GM23338 (cell line): ENCODE data around the gene TPGS2. TPM values are rescaled to one million over a fixed set of nuclear protein-coding genes. Genes with fewer than 3 reads are reported as not detected.

Source experiments
- ATAC-seq: fragments of 200-7000 bp; cut with Tn5 transposase; 3 replicates; pipeline ENCODE4 v1.9.1; 2020
- DNase-seq: peaks from one replicate; pipeline ENCODE4 v3.0.0-alpha.2; 2015; ENCODE audit warnings: low spot score
- H2AFZ ChIP-seq: fragments of 200-600 bp; sonication (generic); 2 replicates; pipeline ENCODE4 v1.8.0; 2016; ENCODE audit warnings: antibody characterized with exemption, mild to moderate bottlenecking, moderate library complexity
- H3F3A ChIP-seq: fragments of 200-600 bp; sonication (generic); replicated peaks from 2 replicates; pipeline ENCODE4 v1.8.0; 2017; ENCODE audit warnings: antibody characterized with exemption, mixed run types, low read depth
- H3K27ac ChIP-seq: fragments of 200-600 bp; sonication (generic); 2 replicates; pipeline ENCODE4 v1.6.1; 2016; ENCODE audit warnings: low read depth
- H3K27me3 ChIP-seq: fragments of 200-600 bp; sonication (generic); 2 replicates; pipeline ENCODE4 v1.8.0; 2016; ENCODE audit warnings: mild to moderate bottlenecking, mixed run types, moderate library complexity; ENCODE audit not compliant: insufficient read depth
- H3K36me3 ChIP-seq: fragments of 200-600 bp; sonication (generic); 2 replicates; pipeline ENCODE4 v1.8.0; 2016; ENCODE audit warnings: mild to moderate bottlenecking; ENCODE audit not compliant: insufficient read depth
- H3K4me1 ChIP-seq: fragments of 200-600 bp; sonication (generic); 2 replicates; pipeline ENCODE4 v1.8.0; 2016; ENCODE audit warnings: mild to moderate bottlenecking, moderate library complexity; ENCODE audit not compliant: insufficient read depth
- H3K4me2 ChIP-seq: fragments of 200-600 bp; sonication (generic); 2 replicates; pipeline ENCODE4 v1.7.1; 2017; ENCODE audit warnings: mixed run types
- H3K4me3 ChIP-seq: fragments of 200-600 bp; sonication (generic); 2 replicates; pipeline ENCODE4 v1.6.1; 2016; ENCODE audit warnings: mixed run types
- H3K79me2 ChIP-seq: fragments of 200-600 bp; sonication (generic); replicated peaks from 2 replicates; pipeline ENCODE4 v1.8.0; 2017; ENCODE audit warnings: mild to moderate bottlenecking; ENCODE audit not compliant: insufficient read depth
- H3K9me2 ChIP-seq: fragments of 200-600 bp; sonication (generic); 2 replicates; pipeline ENCODE4 v1.8.0; 2017; ENCODE audit not compliant: insufficient read depth
- H4K20me1 ChIP-seq: fragments of 200-600 bp; sonication (generic); replicated peaks from 2 replicates; pipeline ENCODE4 v1.8.0; 2017; ENCODE audit warnings: mild to moderate bottlenecking; ENCODE audit not compliant: insufficient read depth
- H3K27ac Mint-ChIP-seq: 2 replicates; pipeline ENCODE4 v1.8.0; 2020; ENCODE audit warnings: inconsistent platforms, mild to moderate bottlenecking, moderate library complexity, mixed read lengths
- H3K27me3 Mint-ChIP-seq: 3 replicates; pipeline ENCODE4 v1.8.0; 2022; ENCODE audit warnings: low read depth, mild to moderate bottlenecking, moderate library complexity, mixed read lengths, inconsistent platforms; ENCODE audit not compliant: insufficient read depth, poor library complexity
- H3K36me3 Mint-ChIP-seq: 3 replicates; pipeline ENCODE4 v1.8.0; 2021; ENCODE audit warnings: low read depth, mild to moderate bottlenecking, inconsistent platforms, moderate library complexity, mixed read lengths
- H3K4me1 Mint-ChIP-seq: 3 replicates; pipeline ENCODE4 v1.8.0; 2020; ENCODE audit warnings: mild to moderate bottlenecking, inconsistent platforms, mixed read lengths
- H3K4me3 Mint-ChIP-seq: 3 replicates; pipeline ENCODE4 v1.8.0; 2021; ENCODE audit warnings: moderate library complexity, mild to moderate bottlenecking, inconsistent platforms, mixed read lengths
- H3K9me3 Mint-ChIP-seq: 3 replicates; pipeline ENCODE4 v1.8.0; 2020; ENCODE audit warnings: moderate library complexity, mild to moderate bottlenecking, inconsistent platforms, mixed read lengths
- ETS1 ChIP-seq: IDR thresholded peaks from 2 replicates; pipeline ENCODE4 v1.6.1; 2016; ENCODE audit warnings: antibody characterized with exemption
- EZH2 ChIP-seq: fragments of 200-600 bp; sonication (generic); IDR thresholded peaks from one replicate; pipeline ENCODE4 v1.8.0; 2017; ENCODE audit warnings: antibody characterized with exemption, mild to moderate bottlenecking, low read depth; ENCODE audit not compliant: unreplicated experiment
- EZH2phosphoT487 ChIP-seq: fragments of 200-600 bp; sonication (generic); IDR thresholded peaks from one replicate; pipeline ENCODE4 v1.8.1; 2018; ENCODE audit warnings: antibody characterized with exemption; ENCODE audit not compliant: unreplicated experiment
- NANOG ChIP-seq: IDR thresholded peaks from 2 replicates; pipeline ENCODE4 v1.6.1; 2016; ENCODE audit warnings: antibody characterized with exemption, borderline replicate concordance
- POLR2AphosphoS5 ChIP-seq: IDR thresholded peaks from 2 replicates; pipeline ENCODE4 v1.6.1; 2016; ENCODE audit warnings: antibody characterized with exemption, low read depth
- REST ChIP-seq: IDR thresholded peaks from one replicate; pipeline ENCODE4 v1.6.1; 2018; ENCODE audit warnings: antibody characterized with exemption; ENCODE audit not compliant: unreplicated experiment
- ZNF114 ChIP-seq: fragments of 250-450 bp; sonication (Bioruptor Pico); IDR thresholded peaks from 2 replicates; pipeline ENCODE4 v1.5.0; 2020; ENCODE audit warnings: mild to moderate bottlenecking, moderate library complexity
- ZNF331 ChIP-seq: fragments of 250-450 bp; sonication (Bioruptor Pico); IDR thresholded peaks from 2 replicates; pipeline ENCODE4 v1.5.0; 2020; ENCODE audit warnings: low read depth, mild to moderate bottlenecking, moderate library complexity
- polyA plus RNA-seq: library from polyadenylated mRNA; unstranded; fragments of >200 nt; fragmentation: Nextera tagmentation; extraction: Ambion mirVana; gene quantifications from 2 replicates; pipeline ENCODE4 v1.2.1, GENCODE V29; 2016
- total RNA-seq: library from RNA; depleted of rRNA; stranded (reverse); fragments of >200 nt; shearing (Covaris generic); gene quantifications from 2 replicates; pipeline ENCODE4 v1.2.3, GENCODE V29; 2014
- TF ChIP-seq, protein P1 (sequence below): fragments of 250-450 bp; sonication (Bioruptor Pico); IDR thresholded peaks from 2 replicates; pipeline ENCODE4 v1.5.0; 2020; ENCODE audit warnings: mild to moderate bottlenecking, moderate library complexity

Gene TPGS2
- total and polyA plus RNA-seq, 2 experiments from 2014 or later = 136 to 167 TPM

DNA sequence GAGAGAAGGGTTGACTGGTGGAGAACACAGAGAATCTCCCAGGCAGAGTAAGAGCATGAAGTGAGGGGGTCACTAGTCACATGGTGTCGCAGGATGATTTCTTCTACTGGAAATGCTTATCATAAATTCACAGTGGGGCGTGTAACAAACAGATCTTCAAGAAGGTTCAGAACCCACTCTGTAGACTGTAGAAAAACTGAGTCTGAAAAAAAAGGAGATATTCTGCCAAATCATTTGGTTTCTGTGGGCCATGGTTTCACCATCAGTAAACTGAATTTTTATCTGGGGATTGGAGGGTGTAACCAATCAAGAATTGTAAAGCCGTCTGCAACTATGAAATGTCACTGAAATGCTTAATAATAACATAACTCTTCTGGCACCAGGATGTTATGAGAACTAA lies 15.0 kb downstream of the TPGS2 start (continued):
- TF ChIP-seq EZH2phosphoT487 = no peak

GRCh38 chr18:36813101-36813775 lies 15.6 kb downstream of the TPGS2 start:
- Mint-ChIP-seq H3K36me3 (peaks cover 29% of the 10 kb centered on the region), H3K9me3 (no peaks in the 10 kb centered on the region), H3K27ac (no peak overlapping the region), H3K27me3 (peaks cover 1% of the 10 kb centered on the region), H3K4me1 (no peaks in the 10 kb centered on the region; the same call in 2 of the 3 replicates), H3K4me3 (no peak overlapping the region; the same call in 2 of the 3 replicates)
- DNase-seq (no peak), ATAC-seq (no peak)
- no peak for TF ChIP-seq POLR2AphosphoS5
- Histone ChIP-seq H3K4me1 (no peaks in the 10 kb centered on the region), H3K27me3 (no peaks in the 10 kb centered on the region), H3F3A (no peaks in the 10 kb centered on the region), H3K9me2 (no peaks in the 10 kb centered on the region), H3K36me3 (peaks cover 12% of the 10 kb centered on the region; the same call in 1 of the 2 replicates), H4K20me1 (peaks cover 24% of the 10 kb centered on the region), H2AFZ (no peak overlapping the region), H3K4me2 (no peak overlapping the region), H3K4me3 (no peak overlapping the region), H3K27ac (no peak overlapping the region), H3K79me2 (no peaks in the 10 kb centered on the region)

GRCh38 chr18:36812678-36813077 lies 16.1 kb downstream of the TPGS2 start:
- Mint-ChIP-seq H3K27ac (no peak overlapping the region), H3K4me3 (no peak overlapping the region)
- peaks cover 20% of the 10 kb centered on the region for H4K20me1 ChIP-seq
- TF ChIP-seq EZH2phosphoT487 (no peak), ETS1 (no peak), NANOG (no peak), ZNF331 (CRISPR knock-in tag) (no peak), POLR2AphosphoS5 (no peak), EZH2 (no peak), REST (no peak), ZNF114 (CRISPR knock-in tag) (no peak)
- TF ChIP-seq, protein P1, sequence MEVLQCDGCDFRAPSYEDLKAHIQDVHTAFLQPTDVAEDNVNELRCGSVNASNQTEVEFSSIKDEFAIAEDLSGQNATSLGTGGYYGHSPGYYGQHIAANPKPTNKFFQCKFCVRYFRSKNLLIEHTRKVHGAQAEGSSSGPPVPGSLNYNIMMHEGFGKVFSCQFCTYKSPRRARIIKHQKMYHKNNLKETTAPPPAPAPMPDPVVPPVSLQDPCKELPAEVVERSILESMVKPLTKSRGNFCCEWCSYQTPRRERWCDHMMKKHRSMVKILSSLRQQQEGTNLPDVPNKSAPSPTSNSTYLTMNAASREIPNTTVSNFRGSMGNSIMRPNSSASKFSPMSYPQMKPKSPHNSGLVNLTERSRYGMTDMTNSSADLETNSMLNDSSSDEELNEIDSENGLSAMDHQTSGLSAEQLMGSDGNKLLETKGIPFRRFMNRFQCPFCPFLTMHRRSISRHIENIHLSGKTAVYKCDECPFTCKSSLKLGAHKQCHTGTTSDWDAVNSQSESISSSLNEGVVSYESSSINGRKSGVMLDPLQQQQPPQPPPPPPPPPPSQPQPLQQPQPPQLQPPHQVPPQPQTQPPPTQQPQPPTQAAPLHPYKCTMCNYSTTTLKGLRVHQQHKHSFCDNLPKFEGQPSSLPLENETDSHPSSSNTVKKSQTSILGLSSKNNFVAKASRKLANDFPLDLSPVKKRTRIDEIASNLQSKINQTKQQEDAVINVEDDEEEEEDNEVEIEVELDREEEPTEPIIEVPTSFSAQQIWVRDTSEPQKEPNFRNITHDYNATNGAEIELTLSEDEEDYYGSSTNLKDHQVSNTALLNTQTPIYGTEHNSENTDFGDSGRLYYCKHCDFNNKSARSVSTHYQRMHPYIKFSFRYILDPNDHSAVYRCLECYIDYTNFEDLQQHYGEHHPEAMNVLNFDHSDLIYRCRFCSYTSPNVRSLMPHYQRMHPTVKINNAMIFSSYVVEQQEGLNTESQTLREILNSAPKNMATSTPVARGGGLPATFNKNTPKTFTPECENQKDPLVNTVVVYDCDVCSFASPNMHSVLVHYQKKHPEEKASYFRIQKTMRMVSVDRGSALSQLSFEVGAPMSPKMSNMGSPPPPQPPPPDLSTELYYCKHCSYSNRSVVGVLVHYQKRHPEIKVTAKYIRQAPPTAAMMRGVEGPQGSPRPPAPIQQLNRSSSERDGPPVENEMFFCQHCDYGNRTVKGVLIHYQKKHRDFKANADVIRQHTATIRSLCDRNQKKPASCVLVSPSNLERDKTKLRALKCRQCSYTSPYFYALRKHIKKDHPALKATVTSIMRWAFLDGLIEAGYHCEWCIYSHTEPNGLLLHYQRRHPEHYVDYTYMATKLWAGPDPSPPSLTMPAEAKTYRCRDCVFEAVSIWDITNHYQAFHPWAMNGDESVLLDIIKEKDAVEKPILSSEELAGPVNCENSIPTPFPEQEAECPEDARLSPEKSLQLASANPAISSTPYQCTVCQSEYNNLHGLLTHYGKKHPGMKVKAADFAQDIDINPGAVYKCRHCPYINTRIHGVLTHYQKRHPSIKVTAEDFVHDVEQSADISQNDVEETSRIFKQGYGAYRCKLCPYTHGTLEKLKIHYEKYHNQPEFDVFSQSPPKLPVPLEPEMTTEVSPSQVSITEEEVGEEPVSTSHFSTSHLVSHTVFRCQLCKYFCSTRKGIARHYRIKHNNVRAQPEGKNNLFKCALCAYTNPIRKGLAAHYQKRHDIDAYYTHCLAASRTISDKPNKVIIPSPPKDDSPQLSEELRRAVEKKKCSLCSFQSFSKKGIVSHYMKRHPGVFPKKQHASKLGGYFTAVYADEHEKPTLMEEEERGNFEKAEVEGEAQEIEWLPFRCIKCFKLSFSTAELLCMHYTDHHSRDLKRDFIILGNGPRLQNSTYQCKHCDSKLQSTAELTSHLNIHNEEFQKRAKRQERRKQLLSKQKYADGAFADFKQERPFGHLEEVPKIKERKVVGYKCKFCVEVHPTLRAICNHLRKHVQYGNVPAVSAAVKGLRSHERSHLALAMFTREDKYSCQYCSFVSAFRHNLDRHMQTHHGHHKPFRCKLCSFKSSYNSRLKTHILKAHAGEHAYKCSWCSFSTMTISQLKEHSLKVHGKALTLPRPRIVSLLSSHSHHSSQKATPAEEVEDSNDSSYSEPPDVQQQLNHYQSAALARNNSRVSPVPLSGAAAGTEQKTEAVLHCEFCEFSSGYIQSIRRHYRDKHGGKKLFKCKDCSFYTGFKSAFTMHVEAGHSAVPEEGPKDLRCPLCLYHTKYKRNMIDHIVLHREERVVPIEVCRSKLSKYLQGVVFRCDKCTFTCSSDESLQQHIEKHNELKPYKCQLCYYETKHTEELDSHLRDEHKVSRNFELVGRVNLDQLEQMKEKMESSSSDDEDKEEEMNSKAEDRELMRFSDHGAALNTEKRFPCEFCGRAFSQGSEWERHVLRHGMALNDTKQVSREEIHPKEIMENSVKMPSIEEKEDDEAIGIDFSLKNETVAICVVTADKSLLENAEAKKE = no peak

More at GRCh38 chr18:36812678-36813077, 16.1 kb downstream of the TPGS2 start:
- no peaks in the 10 kb centered on the region for H3F3A ChIP-seq
- Mint-ChIP-seq H3K9me3 (no peaks in the 10 kb centered on the region), H3K27me3 (peaks cover 1% of the 10 kb centered on the region), H3K36me3 (peaks cover 30% of the 10 kb centered on the region), H3K4me1 (no peaks in the 10 kb centered on the region; the same call in 2 of the 3 replicates)
- H3K4me2 ChIP-seq = no peak overlapping the region
- DNase-seq (no peak), ATAC-seq (no peak)
- H3K9me2 ChIP-seq = no peaks in the 10 kb centered on the region
- H3K4me3 ChIP-seq = no peak overlapping the region
- no peaks in the 10 kb centered on the region for H3K4me1 ChIP-seq
- H3K27me3 ChIP-seq = no peaks in the 10 kb centered on the region
- H3K27ac ChIP-seq = no peak overlapping the region
- H3K36me3 ChIP-seq = peaks cover 11% of the 10 kb centered on the region; the same call in 1 of the 2 replicates
- H2AFZ ChIP-seq = no peak overlapping the region
- no peaks in the 10 kb centered on the region for H3K79me2 ChIP-seq
